Measurements from ENCODE around the gene FLT4. TPM values are rescaled to one million over a fixed set of nuclear protein-coding genes. Genes with fewer than 3 reads are reported as not detected.
"Not testable (repeated sequence)": the region's sequence is repeated elsewhere in the genome, so short reads cannot be mapped to it uniquely, and the experiment has no call there.

FLT4 gene
- 1.7 and 2.0 TPM in 2 replicates for total RNA-seq

GRCh38 chr5:180649297-180650039 is at the start of gene FLT4:
Gene FLT4 (minus strand): TSS chr5:180649600. CDS start chr5:180649545, 55 bp downstream.
- peak within 1 kb of the TSS; percentile 79 for H3K4me3 Mint-ChIP-seq
- H3K4me1 Mint-ChIP-seq = peaks cover 11% of the 10 kb centered on the region
- H3K27ac Mint-ChIP-seq = peak within 1 kb of the TSS; percentile 51
- peaks cover 53% of the 10 kb centered on the region for H3K27me3 Mint-ChIP-seq
- H3K9me3 Mint-ChIP-seq = no peaks in the 10 kb centered on the region
- H3K36me3 Mint-ChIP-seq (ENCODE audit: low read depth) = no peaks in the 10 kb centered on the region
- intact Hi-C loops (cut with micrococcal nuclease) = no loop called here
- DNase-seq = no peak

- peaks cover 8% of the 10 kb centered on the region for H3K27me3 Mint-ChIP-seq
These were observed 49.6 kb upstream of the FLT4 start for GRCh38 chr5:180699042-180699441.

GRCh38 chr5:180696116-180696515 is 46.7 kb upstream of the FLT4 start:
- no peak overlapping the region for H3K27ac Mint-ChIP-seq
- H3K4me1 Mint-ChIP-seq = no peaks in the 10 kb centered on the region
- intact Hi-C loops (cut with micrococcal nuclease) = no loop called here
- peaks cover 10% of the 10 kb centered on the region for H3K27me3 Mint-ChIP-seq
- H3K36me3 Mint-ChIP-seq (ENCODE audit: low read depth) = no peaks in the 10 kb centered on the region
- H3K9me3 Mint-ChIP-seq = no peaks in the 10 kb centered on the region
- no peak for DNase-seq
- no peak overlapping the region for H3K4me3 Mint-ChIP-seq

More at GRCh38 chr5:180699042-180699441, 49.6 kb upstream of the FLT4 start:
- Mint-ChIP-seq H3K27ac (no peak overlapping the region), H3K4me3 (no peak overlapping the region), H3K9me3 (peaks cover 3% of the 10 kb centered on the region), H3K36me3 (ENCODE audit: low read depth) (no peaks in the 10 kb centered on the region), H3K4me1 (no peaks in the 10 kb centered on the region)
- DNase-seq = no peak
- intact Hi-C loops (cut with micrococcal nuclease) = no loop called here

GRCh38 chr5:180692429-180692828 is 43.0 kb upstream of the FLT4 start:
- H3K4me1 Mint-ChIP-seq = peaks cover 19% of the 10 kb centered on the region
- H3K9me3 Mint-ChIP-seq = no peaks in the 10 kb centered on the region
- no peak overlapping the region for H3K4me3 Mint-ChIP-seq
- intact Hi-C loops (cut with micrococcal nuclease) = no loop called here
- H3K27ac Mint-ChIP-seq = no peak overlapping the region
- DNase-seq = no peak
- H3K27me3 Mint-ChIP-seq = peaks cover 8% of the 10 kb centered on the region
- H3K36me3 Mint-ChIP-seq (ENCODE audit: low read depth) = no peaks in the 10 kb centered on the region

- no peak overlapping the region for H3K4me3 Mint-ChIP-seq
- intact Hi-C loops (cut with micrococcal nuclease) = no loop called here
- peaks cover 8% of the 10 kb centered on the region for H3K27me3 Mint-ChIP-seq
- H3K36me3 Mint-ChIP-seq (ENCODE audit: low read depth) = no peaks in the 10 kb centered on the region
- DNase-seq = no peak
- H3K27ac Mint-ChIP-seq = no peak overlapping the region
- no peaks in the 10 kb centered on the region for H3K9me3 Mint-ChIP-seq
- H3K4me1 Mint-ChIP-seq = peaks cover 19% of the 10 kb centered on the region
These were observed 41.6 kb upstream of the FLT4 start for GRCh38 chr5:180691046-180691445.

- Mint-ChIP-seq H3K4me1 (peaks cover 19% of the 10 kb centered on the region), H3K36me3 (ENCODE audit: low read depth) (no peaks in the 10 kb centered on the region), H3K4me3 (no peak overlapping the region), H3K27me3 (peaks cover 8% of the 10 kb centered on the region), H3K27ac (no peak overlapping the region), H3K9me3 (no peaks in the 10 kb centered on the region)
- intact Hi-C loops (cut with micrococcal nuclease) = no loop called here
- peak; percentile 48 for DNase-seq
These were observed 41.2 kb upstream of the FLT4 start for GRCh38 chr5:180690562-180690961.

GRCh38 chr5:180689775-180690174 is 40.4 kb upstream of the FLT4 start:
- H3K9me3 Mint-ChIP-seq = no peaks in the 10 kb centered on the region
- H3K27me3 Mint-ChIP-seq = peaks cover 11% of the 10 kb centered on the region
- intact Hi-C loops (cut with micrococcal nuclease) = no loop called here
- no peak for DNase-seq
- H3K36me3 Mint-ChIP-seq (ENCODE audit: low read depth) = no peaks in the 10 kb centered on the region
- peaks cover 19% of the 10 kb centered on the region for H3K4me1 Mint-ChIP-seq
- H3K27ac Mint-ChIP-seq = no peak overlapping the region
- H3K4me3 Mint-ChIP-seq = peak overlapping the region; percentile 58

GRCh38 chr5:180689071-180689694 is 39.8 kb upstream of the FLT4 start:
- H3K9me3 Mint-ChIP-seq = no peaks in the 10 kb centered on the region
- H3K4me3 Mint-ChIP-seq = peak overlapping the region; percentile 58
- no peaks in the 10 kb centered on the region for H3K36me3 Mint-ChIP-seq (ENCODE audit: low read depth)
- H3K27ac Mint-ChIP-seq = peak overlapping the region; percentile 34
- peaks cover 9% of the 10 kb centered on the region for H3K27me3 Mint-ChIP-seq
- peaks cover 19% of the 10 kb centered on the region for H3K4me1 Mint-ChIP-seq
- intact Hi-C loops (cut with micrococcal nuclease) = no loop called here
- DNase-seq = peak; percentile 77

- peaks cover 19% of the 10 kb centered on the region for H3K4me1 Mint-ChIP-seq
- H3K4me3 Mint-ChIP-seq = peak overlapping the region; percentile 58
- H3K27ac Mint-ChIP-seq = peak overlapping the region; percentile 54
- peak; percentile 60 for DNase-seq
- no peaks in the 10 kb centered on the region for H3K36me3 Mint-ChIP-seq (ENCODE audit: low read depth)
- no peaks in the 10 kb centered on the region for H3K9me3 Mint-ChIP-seq
- intact Hi-C loops (cut with micrococcal nuclease) = no loop called here
- H3K27me3 Mint-ChIP-seq = peaks cover 8% of the 10 kb centered on the region
These were observed 39.1 kb upstream of the FLT4 start for GRCh38 chr5:180688330-180689070.

- H3K27me3 Mint-ChIP-seq; H3K9me3 Mint-ChIP-seq; H3K36me3 Mint-ChIP-seq (ENCODE audit: low read depth); intact Hi-C loops (cut with micrococcal nuclease); H3K27ac Mint-ChIP-seq; H3K4me3 Mint-ChIP-seq: not testable (repeated sequence)
- peak; percentile 41 for DNase-seq
- H3K4me1 Mint-ChIP-seq = peaks cover 19% of the 10 kb centered on the region
These were observed 37.4 kb upstream of the FLT4 start for GRCh38 chr5:180686799-180687198.

- intact Hi-C loops (cut with micrococcal nuclease) = no loop called here
- Mint-ChIP-seq H3K36me3 (ENCODE audit: low read depth) (no peaks in the 10 kb centered on the region), H3K9me3 (no peaks in the 10 kb centered on the region), H3K4me3 (no peak overlapping the region), H3K4me1 (peaks cover 15% of the 10 kb centered on the region), H3K27me3 (peaks cover 3% of the 10 kb centered on the region), H3K27ac (no peak overlapping the region)
- peak; percentile 53 for DNase-seq
These were observed 35.3 kb upstream of the FLT4 start for GRCh38 chr5:180684623-180685161.

- Mint-ChIP-seq H3K4me1 (peaks cover 1% of the 10 kb centered on the region), H3K36me3 (ENCODE audit: low read depth) (no peaks in the 10 kb centered on the region), H3K27me3 (peaks cover 3% of the 10 kb centered on the region), H3K4me3 (no peak overlapping the region), H3K27ac (no peak overlapping the region), H3K9me3 (no peaks in the 10 kb centered on the region)
- intact Hi-C loops (cut with micrococcal nuclease) = no loop called here
- DNase-seq = no peak
These were observed 34.0 kb upstream of the FLT4 start for GRCh38 chr5:180683220-180683922.

- peaks cover 3% of the 10 kb centered on the region for H3K27me3 Mint-ChIP-seq
- intact Hi-C loops (cut with micrococcal nuclease) = no loop called here
- H3K4me1 Mint-ChIP-seq = no peaks in the 10 kb centered on the region
- H3K36me3 Mint-ChIP-seq (ENCODE audit: low read depth) = no peaks in the 10 kb centered on the region
- H3K9me3 Mint-ChIP-seq = no peaks in the 10 kb centered on the region
- H3K4me3 Mint-ChIP-seq = no peak overlapping the region
- no peak overlapping the region for H3K27ac Mint-ChIP-seq
- DNase-seq = no peak
These were observed 33.2 kb upstream of the FLT4 start for GRCh38 chr5:180682560-180682959.

All from activated CD4-positive, alpha-beta T cell treated with anti-CD3 and anti-CD28 coated beads, Interleukin-2, amount 10 ng/mL, durations not matched to agents 24 days and 14 days (primary cell).